NCI-H2081 (cell line): ENCODE results near the gene MAP7D2.

Source experiments
- DNase-seq, 2 experiments: peaks; one replicate each; lab custom pipeline; 2025; lab: John Stamatoyannopoulos, UW

Gene MAP7D2

GRCh38 chrX:20112022-20112774, 4.5 kb downstream of the MAP7D2 start:
- no peak for DNase-seq

- DNase-seq = no peak
Measured at GRCh38 chrX:20111271-20111670, 5.4 kb downstream of the MAP7D2 start.

GRCh38 chrX:20101934-20102581, 14.6 kb downstream of the MAP7D2 start:
- no peak for DNase-seq

- no peak for DNase-seq
Measured at GRCh38 chrX:20091499-20091898, 25.2 kb downstream of the MAP7D2 start.

- DNase-seq = no peak
Measured at GRCh38 chrX:20089845-20090244, 26.9 kb downstream of the MAP7D2 start.

- DNase-seq = no peak
Measured at GRCh38 chrX:20080277-20080676, 36.4 kb downstream of the MAP7D2 start.

- DNase-seq = no peak
Measured at GRCh38 chrX:20071511-20072079, 45.1 kb downstream of the MAP7D2 start.

- DNase-seq = peak; percentile 62 to 87
Measured at GRCh38 chrX:20067709-20068561, 48.8 kb downstream of the MAP7D2 start.

GRCh38 chrX:20066968-20067708, 49.6 kb downstream of the MAP7D2 start:
- peak; percentile 30 to 48 for DNase-seq

- DNase-seq = no peak
Measured at GRCh38 chrX:20063716-20064351, 52.9 kb downstream of the MAP7D2 start.

GRCh38 chrX:20063153-20063552, 53.6 kb downstream of the MAP7D2 start:
- no peak for DNase-seq

GRCh38 chrX:20061855-20062254, 54.9 kb downstream of the MAP7D2 start:
- no peak for DNase-seq

GRCh38 chrX:20060961-20061748, 55.6 kb downstream of the MAP7D2 start:
- peak; percentile 7 to 12 for DNase-seq

GRCh38 chrX:20059467-20060128, 57.1 kb downstream of the MAP7D2 start:
- no peak for DNase-seq

- no peak for DNase-seq
Measured at GRCh38 chrX:20057479-20057878, 59.2 kb downstream of the MAP7D2 start.

- peak in 1 of 2 experiments; percentile 22 for DNase-seq
Measured at GRCh38 chrX:20056704-20057103, 60.0 kb downstream of the MAP7D2 start.

- DNase-seq = no peak
Measured at GRCh38 chrX:20053537-20053936, 63.2 kb downstream of the MAP7D2 start.

- no peak for DNase-seq
Measured at GRCh38 chrX:20046864-20047263, 69.8 kb downstream of the MAP7D2 start.

GRCh38 chrX:20046223-20046622, 70.5 kb downstream of the MAP7D2 start:
- no peak for DNase-seq

GRCh38 chrX:20042221-20042620, 74.5 kb downstream of the MAP7D2 start:
- no peak for DNase-seq
